Smooth muscle cell (in vitro differentiated cells): ENCODE data around the gene TIMMDC1. TPM values are rescaled to one million over a fixed set of nuclear protein-coding genes. Genes with fewer than 3 reads are reported as not detected.
"Not testable (repeated sequence)": the region's sequence is repeated elsewhere in the genome, so short reads cannot be mapped to it uniquely, and the experiment has no call there.

ENCODE experiments used
- DNase-seq: peaks from one replicate; lab custom pipeline; 2025; ENCODE audit not compliant: unreplicated experiment; lab: John Stamatoyannopoulos, UW
- H2AFZ ChIP-seq: fragments of 200-600 bp; sonication (generic); 2 replicates; pipeline ENCODE4 v1.6.0; 2016; ENCODE audit warnings: antibody characterized with exemption, low read depth, mild to moderate bottlenecking
- H3F3A ChIP-seq: fragments of 200-600 bp; sonication (generic); 2 replicates; pipeline ENCODE4 v1.6.0; 2017; ENCODE audit warnings: antibody characterized with exemption, low read depth
- H3K27ac ChIP-seq: fragments of 200-600 bp; sonication (generic); 2 replicates; pipeline ENCODE4 v1.5.1; 2016; ENCODE audit warnings: low read depth, mild to moderate bottlenecking
- H3K27me3 ChIP-seq: fragments of 200-600 bp; sonication (generic); 2 replicates; pipeline ENCODE4 v1.6.1; 2016; ENCODE audit warnings: low read depth, mild to moderate bottlenecking
- H3K36me3 ChIP-seq: fragments of 200-600 bp; sonication (generic); 2 replicates; pipeline ENCODE4 v1.5.1; 2016; ENCODE audit warnings: low read depth
- H3K4me1 ChIP-seq: fragments of 200-600 bp; sonication (generic); 2 replicates; pipeline ENCODE4 v1.5.1; 2016; ENCODE audit warnings: low read depth
- H3K4me2 ChIP-seq: fragments of 200-600 bp; sonication (generic); 2 replicates; pipeline ENCODE4 v1.6.0; 2016; ENCODE audit warnings: mild to moderate bottlenecking
- H3K4me3 ChIP-seq: fragments of 200-600 bp; sonication (generic); 2 replicates; pipeline ENCODE4 v1.5.1; 2016; ENCODE audit warnings: mild to moderate bottlenecking
- H3K79me2 ChIP-seq: fragments of 200-600 bp; sonication (generic); 2 replicates; pipeline ENCODE4 v1.6.0; 2016; ENCODE audit warnings: low read depth, mild to moderate bottlenecking
- H3K9ac ChIP-seq: fragments of 200-600 bp; sonication (generic); 2 replicates; pipeline ENCODE4 v1.6.0; 2016; ENCODE audit warnings: low read depth
- H3K9me3 ChIP-seq: fragments of 200-600 bp; sonication (generic); replicated peaks from 2 replicates; pipeline ENCODE4 v1.5.1; 2016; ENCODE audit warnings: low read depth
- H4K20me1 ChIP-seq: fragments of 200-600 bp; sonication (generic); 2 replicates; pipeline ENCODE4 v1.6.0; 2016; ENCODE audit warnings: low read depth
- WGBS: methylation state at CpG from one replicate; pipeline ENCODE4 v1.1.7; 2016; ENCODE audit warnings: low lambda C conversion rate; 5-methylcytosine and 5-hydroxymethylcytosine counted together
- polyA plus RNA-seq: library from polyadenylated mRNA; unstranded; fragments of >200 nt; fragmentation: Nextera tagmentation; extraction: Ambion mirVana; gene quantifications from 2 replicates; pipeline ENCODE4 v1.2.1, GENCODE V29; 2016
- total RNA-seq: library from RNA; depleted of rRNA; stranded (reverse); fragments of >200 nt; gene quantifications from 2 replicates; pipeline ENCODE4 v1.2.3, GENCODE V29; 2014
- TF ChIP-seq, protein P1 (sequence below): fragments of 200-600 bp; sonication (generic); IDR thresholded peaks from 2 replicates; pipeline ENCODE4 v1.5.1; 2017; ENCODE audit warnings: borderline replicate concordance, mild to moderate bottlenecking, antibody characterized with exemption; ENCODE audit not compliant: insufficient read depth, poor library complexity, severe bottlenecking

TIMMDC1 gene
- total and polyA plus RNA-seq, 2 experiments from 2014 or later = 83.8 to 156 TPM

DNA sequence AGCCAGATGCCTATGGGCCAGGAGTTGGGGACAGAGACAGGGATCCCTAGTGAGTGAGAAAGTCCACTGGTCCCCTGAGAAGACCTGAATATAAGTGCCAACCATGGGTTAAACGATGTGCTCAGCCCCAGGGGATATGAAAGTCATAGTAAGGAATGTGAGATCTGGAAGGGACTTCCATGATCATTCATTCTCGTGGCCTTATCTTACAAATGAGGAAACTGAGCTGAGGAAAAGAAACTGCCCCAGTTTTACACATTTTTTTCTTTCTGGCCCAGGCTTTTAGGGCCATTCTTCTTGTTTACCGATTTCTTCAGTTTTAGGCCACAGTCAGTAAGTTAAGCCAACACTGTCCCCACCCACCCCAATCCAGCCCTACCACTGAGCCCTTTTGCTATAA lies 50.0 kb downstream of the TIMMDC1 start:
- Histone ChIP-seq H3K9ac (no peak overlapping the region), H3F3A (no peaks in the 10 kb centered on the region), H3K9me3 (no peaks in the 10 kb centered on the region), H3K4me2 (no peak overlapping the region), H2AFZ (no peak overlapping the region), H3K36me3 (no peaks in the 10 kb centered on the region), H3K27ac (no peak overlapping the region), H3K4me1 (no peaks in the 10 kb centered on the region), H3K79me2 (no peaks in the 10 kb centered on the region), H3K4me3 (no peak overlapping the region), H4K20me1 (no peaks in the 10 kb centered on the region), H3K27me3 (no peaks in the 10 kb centered on the region)
- TF ChIP-seq, protein P1, sequence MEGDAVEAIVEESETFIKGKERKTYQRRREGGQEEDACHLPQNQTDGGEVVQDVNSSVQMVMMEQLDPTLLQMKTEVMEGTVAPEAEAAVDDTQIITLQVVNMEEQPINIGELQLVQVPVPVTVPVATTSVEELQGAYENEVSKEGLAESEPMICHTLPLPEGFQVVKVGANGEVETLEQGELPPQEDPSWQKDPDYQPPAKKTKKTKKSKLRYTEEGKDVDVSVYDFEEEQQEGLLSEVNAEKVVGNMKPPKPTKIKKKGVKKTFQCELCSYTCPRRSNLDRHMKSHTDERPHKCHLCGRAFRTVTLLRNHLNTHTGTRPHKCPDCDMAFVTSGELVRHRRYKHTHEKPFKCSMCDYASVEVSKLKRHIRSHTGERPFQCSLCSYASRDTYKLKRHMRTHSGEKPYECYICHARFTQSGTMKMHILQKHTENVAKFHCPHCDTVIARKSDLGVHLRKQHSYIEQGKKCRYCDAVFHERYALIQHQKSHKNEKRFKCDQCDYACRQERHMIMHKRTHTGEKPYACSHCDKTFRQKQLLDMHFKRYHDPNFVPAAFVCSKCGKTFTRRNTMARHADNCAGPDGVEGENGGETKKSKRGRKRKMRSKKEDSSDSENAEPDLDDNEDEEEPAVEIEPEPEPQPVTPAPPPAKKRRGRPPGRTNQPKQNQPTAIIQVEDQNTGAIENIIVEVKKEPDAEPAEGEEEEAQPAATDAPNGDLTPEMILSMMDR = no peak
- WGBS = 26% methylated on average over 3 of the region's 3 CpGs
- no peak for DNase-seq

DNA sequence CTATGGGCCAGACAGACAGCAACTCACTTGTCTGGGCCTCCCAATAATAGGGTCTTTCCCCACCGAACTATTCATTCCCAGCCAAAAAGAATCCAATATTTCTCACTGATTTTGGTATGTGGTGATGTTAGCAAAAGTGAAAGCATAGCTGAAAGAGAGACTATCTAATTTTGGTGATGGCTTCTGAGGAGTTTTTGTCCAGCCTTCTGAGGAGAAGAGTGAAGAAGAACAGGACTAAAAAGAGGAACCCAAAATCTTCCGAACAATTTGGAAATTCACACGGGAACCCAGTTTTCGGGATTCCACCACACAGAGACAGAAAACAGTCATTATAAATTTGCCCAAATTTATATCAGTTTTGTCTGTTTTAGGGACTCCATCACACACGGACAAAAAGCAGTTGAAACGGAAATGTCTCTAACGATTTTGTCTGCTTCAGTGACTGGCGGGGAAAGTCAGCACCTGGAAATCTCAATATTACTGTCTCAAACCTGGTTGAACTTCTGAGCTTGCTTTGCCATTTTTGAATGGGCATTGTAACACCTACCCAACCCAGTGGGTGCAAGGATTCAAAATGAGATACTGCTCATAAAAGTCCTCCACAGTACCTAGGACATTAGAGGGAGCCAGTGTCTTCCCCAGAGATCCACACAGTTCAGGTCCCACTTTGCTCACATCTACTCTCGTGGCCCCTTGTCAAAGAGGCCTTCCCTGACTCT lies 52.0 kb downstream of the TIMMDC1 start:
- Histone ChIP-seq H3K4me3 (no peak overlapping the region), H3F3A (no peaks in the 10 kb centered on the region), H3K36me3 (no peaks in the 10 kb centered on the region), H3K9ac (no peak overlapping the region), H3K27me3 (no peaks in the 10 kb centered on the region), H3K27ac (no peak overlapping the region), H3K4me1 (no peaks in the 10 kb centered on the region), H3K9me3 (no peaks in the 10 kb centered on the region), H4K20me1 (no peaks in the 10 kb centered on the region), H3K79me2 (no peaks in the 10 kb centered on the region), H2AFZ (no peak overlapping the region), H3K4me2 (no peak overlapping the region)
- 95% methylated on average over 9 of the region's 9 CpGs for WGBS
- DNase-seq = no peak
- TF ChIP-seq, protein P1 = no peak

DNA sequence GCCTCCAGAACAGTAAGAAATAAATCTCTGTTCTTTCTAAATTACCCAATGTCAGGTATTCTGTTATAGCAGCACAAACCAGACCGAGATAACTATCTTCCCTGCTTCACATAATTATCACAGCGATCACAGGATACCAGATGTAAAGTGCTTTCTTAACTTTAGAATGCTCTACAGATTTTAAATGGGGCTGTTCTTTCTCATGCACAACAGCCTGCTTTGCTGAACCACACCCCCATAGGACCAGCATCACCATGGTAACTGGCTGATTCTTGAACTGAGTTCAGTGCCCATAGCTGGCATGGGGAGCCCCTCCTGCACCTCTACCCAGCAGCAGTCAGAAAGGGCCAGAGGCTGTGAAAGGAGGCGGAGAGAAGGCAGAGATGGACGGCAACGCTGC lies 53.3 kb downstream of the TIMMDC1 start:
- 86% methylated on average over 5 of the region's 5 CpGs for WGBS
- no peak for DNase-seq
- Histone ChIP-seq H3K79me2 (no peaks in the 10 kb centered on the region), H3K4me1 (no peaks in the 10 kb centered on the region), H3K4me2 (no peak overlapping the region), H3K27me3 (no peaks in the 10 kb centered on the region), H3K9me3 (no peaks in the 10 kb centered on the region), H3K36me3 (no peaks in the 10 kb centered on the region), H3K9ac (no peak overlapping the region), H4K20me1 (no peaks in the 10 kb centered on the region), H3K4me3 (no peak overlapping the region), H3F3A (no peaks in the 10 kb centered on the region), H2AFZ (no peak overlapping the region), H3K27ac (no peak overlapping the region)
- TF ChIP-seq, protein P1 = no peak

DNA sequence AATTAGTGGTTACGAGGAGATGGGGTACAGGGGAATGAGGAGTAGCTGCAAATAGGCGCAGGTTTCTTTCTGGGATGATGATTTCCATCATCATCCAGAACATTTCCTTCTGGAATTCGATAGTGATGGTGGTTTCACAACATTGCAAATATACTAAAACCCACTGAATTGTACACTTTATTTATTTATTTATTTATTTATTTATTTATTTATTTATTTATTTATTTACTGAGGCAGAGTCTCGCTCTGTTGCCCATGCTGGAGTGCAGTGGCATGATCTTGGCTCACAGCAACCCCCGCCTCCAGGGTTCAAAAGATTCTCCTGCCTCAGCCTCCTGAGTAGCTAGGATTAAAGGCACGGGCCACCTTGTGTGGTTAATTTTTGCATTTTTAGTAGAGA lies 54.6 kb downstream of the TIMMDC1 start:
- H4K20me1 ChIP-seq, H3K27me3 ChIP-seq, H3K9me3 ChIP-seq, H3K9ac ChIP-seq, H3F3A ChIP-seq, H3K4me3 ChIP-seq, H2AFZ ChIP-seq, H3K4me1 ChIP-seq, H3K4me2 ChIP-seq, H3K36me3 ChIP-seq, DNase-seq, H3K27ac ChIP-seq, H3K79me2 ChIP-seq: not testable (repeated sequence)
- 93% methylated on average over 6 of the region's 6 CpGs for WGBS
